Fibroblast of gingiva (primary cell): ENCODE measurements around the gene SDK1.
"Not testable (repeated sequence)": the region's sequence is repeated elsewhere in the genome, so short reads cannot be mapped to it uniquely, and the experiment has no call there.

ENCODE experiments used
- DNase-seq: peaks from one replicate; pipeline ENCODE4 v3.0.0-alpha.2; 2011; ENCODE audit warnings: low read depth

Gene SDK1

GRCh38 chr7:3916146-3916545 lies 615.1 kb downstream of the SDK1 start:
- DNase-seq, result no peak

GRCh38 chr7:3917436-3917835 lies 616.4 kb downstream of the SDK1 start:
- no peak for DNase-seq

GRCh38 chr7:3918576-3918975 lies 617.5 kb downstream of the SDK1 start:
- no peak for DNase-seq

GRCh38 chr7:3922175-3922635 lies 621.2 kb downstream of the SDK1 start:
- peak; percentile 96 for DNase-seq

- no peak for DNase-seq
Measured at GRCh38 chr7:3923307-3923918, 622.4 kb downstream of the SDK1 start.

GRCh38 chr7:3924277-3924676 lies 623.2 kb downstream of the SDK1 start:
- no peak for DNase-seq

GRCh38 chr7:3927446-3928110 lies 626.5 kb downstream of the SDK1 start:
- no peak for DNase-seq

GRCh38 chr7:3928727-3929515 lies 627.9 kb downstream of the SDK1 start:
- no peak for DNase-seq

GRCh38 chr7:3931843-3932242 lies 630.8 kb downstream of the SDK1 start:
- no peak for DNase-seq

GRCh38 chr7:3937146-3937545 lies 636.1 kb downstream of the SDK1 start:
- no peak for DNase-seq

- DNase-seq, result no peak
Measured at GRCh38 chr7:3937605-3938004, 636.6 kb downstream of the SDK1 start.

- not testable (repeated sequence) for DNase-seq
Measured at GRCh38 chr7:3941706-3942105, 640.7 kb downstream of the SDK1 start.

GRCh38 chr7:3942276-3942675 lies 641.2 kb downstream of the SDK1 start:
- DNase-seq, result no peak

- peak; percentile 75 for DNase-seq
Measured at GRCh38 chr7:3942816-3943745, 642.0 kb downstream of the SDK1 start.

- no peak for DNase-seq
Measured at GRCh38 chr7:3943779-3944520, 642.9 kb downstream of the SDK1 start.

GRCh38 chr7:3949242-3949640 lies 648.2 kb downstream of the SDK1 start:
- DNase-seq, result no peak

GRCh38 chr7:3950249-3950648 lies 649.2 kb downstream of the SDK1 start:
- DNase-seq, result no peak

- no peak for DNase-seq
Measured at GRCh38 chr7:3951316-3952055, 650.4 kb downstream of the SDK1 start.

- DNase-seq, result no peak
Measured at GRCh38 chr7:3953133-3953532, 652.1 kb downstream of the SDK1 start.

- DNase-seq, result no peak
Measured at GRCh38 chr7:3953946-3954345, 652.9 kb downstream of the SDK1 start.

- DNase-seq, result no peak
Measured at GRCh38 chr7:3955026-3955425, 654.0 kb downstream of the SDK1 start.
